K562 (cell line): ENCODE results near the gene HSPA8. TPM values are rescaled to one million over a fixed set of nuclear protein-coding genes. Genes with fewer than 3 reads are reported as not detected.
A peak's percentile ranks its signal among the peaks of the same experiment; 100 is the strongest.

Experiments used
- ASH1L ChIP-seq: fragments of 450-650 bp; IDR thresholded peaks from 2 replicates; pipeline ENCODE4 v1.6.1; 2018; ENCODE audit warnings: borderline replicate concordance, mild to moderate bottlenecking, low read depth; ENCODE audit not compliant: partially characterized antibody
- CAMTA2 ChIP-seq: fragments of 250-450 bp; sonication (Bioruptor Pico); conservative IDR thresholded peaks from 2 replicates; pipeline ENCODE4 v1.5.1; 2022
- CBFA2T2 ChIP-seq: fragments of 450-650 bp; conservative IDR thresholded peaks from 2 replicates; pipeline ENCODE4 v1.6.1; 2017; ENCODE audit warnings: mild to moderate bottlenecking
- DDX20 ChIP-seq: fragments of 450-650 bp; IDR thresholded peaks from 2 replicates; pipeline ENCODE4 v1.6.1; 2016; ENCODE audit warnings: missing genetic modification characterization, low read depth, mild to moderate bottlenecking, missing compliant biosample characterization, moderate library complexity
- HNRNPLL ChIP-seq: fragments of 200-400 bp; formaldehyde crosslinking; IDR thresholded peaks from 2 replicates; pipeline ENCODE4 v1.6.1; 2017; ENCODE audit warnings: low read length, low read depth, mild to moderate bottlenecking; ENCODE audit not compliant: poor library complexity, severe bottlenecking
- KLF10 ChIP-seq: fragments of 250-450 bp; sonication (Bioruptor Pico); IDR thresholded peaks from 2 replicates; pipeline ENCODE4 v1.6.1; 2021; ENCODE audit warnings: matching md5 sums
- NCOA4 ChIP-seq: fragments of 450-650 bp; IDR thresholded peaks from 2 replicates; pipeline ENCODE4 v1.6.1; 2018; ENCODE audit warnings: mild to moderate bottlenecking; ENCODE audit not compliant: partially characterized antibody
- NCOA6 ChIP-seq: fragments of 450-650 bp; IDR thresholded peaks from 2 replicates; pipeline ENCODE4 v1.6.1; 2017; ENCODE audit warnings: mild to moderate bottlenecking
- NCOR1 ChIP-seq: fragments of 450-650 bp; IDR thresholded peaks from 2 replicates; pipeline ENCODE4 v1.6.1; 2016; ENCODE audit warnings: mild to moderate bottlenecking, moderate library complexity
- RBM15 ChIP-seq: fragments of 200-400 bp; formaldehyde crosslinking; IDR thresholded peaks from 2 replicates; pipeline ENCODE4 v1.6.1; 2018; ENCODE audit warnings: mild to moderate bottlenecking, low read length, moderate library complexity; ENCODE audit not compliant: insufficient read depth
- RBM34 ChIP-seq: fragments of 200-400 bp; formaldehyde crosslinking; IDR thresholded peaks from 2 replicates; pipeline ENCODE4 v1.6.1; 2018; ENCODE audit warnings: low read length, borderline replicate concordance; ENCODE audit not compliant: insufficient read depth
- TCF15 ChIP-seq: fragments of 250-450 bp; sonication (Bioruptor Pico); IDR thresholded peaks from 2 replicates; pipeline ENCODE4 v1.8.0; 2022; ENCODE audit warnings: moderate library complexity, mild to moderate bottlenecking, inconsistent platforms
- ZBTB8A ChIP-seq: fragments of 450-650 bp; IDR thresholded peaks from 2 replicates; pipeline ENCODE4 v1.6.1; 2018; ENCODE audit warnings: mild to moderate bottlenecking, moderate library complexity; ENCODE audit not compliant: partially characterized antibody
- ZFP1 ChIP-seq: fragments of 450-650 bp; formaldehyde crosslinking; IDR thresholded peaks from 2 replicates; pipeline ENCODE4 v1.4.0; 2020; ENCODE audit warnings: mild to moderate bottlenecking, mixed read lengths
- ZFP36 ChIP-seq: fragments of 150-350 bp; IDR thresholded peaks from 2 replicates; pipeline ENCODE4 v1.6.1; 2018; ENCODE audit warnings: low read length, low read depth; ENCODE audit not compliant: partially characterized antibody
- ZNF134 ChIP-seq: fragments of 250-450 bp; sonication (Bioruptor Pico); conservative IDR thresholded peaks from 2 replicates; pipeline ENCODE4 v1.4.0; 2020
- ZNF316 ChIP-seq: fragments of 450-650 bp; IDR thresholded peaks from 2 replicates; pipeline ENCODE4 v1.6.1; 2016
- ZNF431 ChIP-seq: sonication (generic); formaldehyde crosslinking; IDR thresholded peaks from 2 replicates; pipeline ENCODE4 v1.8.0; 2022; ENCODE audit warnings: mild to moderate bottlenecking, missing genetic modification reagents
- ZNF561 ChIP-seq: fragments of 450-650 bp; formaldehyde crosslinking; conservative IDR thresholded peaks from 2 replicates; pipeline ENCODE4 v1.4.0; 2020; ENCODE audit warnings: mild to moderate bottlenecking, moderate library complexity
- ZNF699 ChIP-seq: fragments of 250-450 bp; sonication (Bioruptor Pico); IDR thresholded peaks from 2 replicates; pipeline ENCODE4 v1.8.0; 2021; ENCODE audit warnings: mild to moderate bottlenecking, moderate library complexity; ENCODE audit not compliant: insufficient replicate concordance
- polyA plus RNA-seq, 8 experiments: library from polyadenylated mRNA; depleted of rRNA in 4 of 8; stranded (reverse) in 5 of 8; unstranded in 3 of 8; fragments of >200 nt; fragmentation: Nextera tagmentation in 2 of 8; fragmentation: Illumina TruSeq in 1 of 8; extraction: Ambion mirVana in 2 of 8; extraction: Trizol in 1 of 8; gene quantifications; 2 replicates each; pipeline versions ENCODE4 v1.2.1 to v1.2.3, GENCODE V29; 2011 to 2014; ENCODE audit warnings: inconsistent platforms in 1 of 8, missing spikeins in 1 of 8
- total RNA-seq, 7 experiments: library from RNA; depleted of rRNA in 6 of 7; stranded (reverse); fragments of >200 nt in 6 of 7; fragmentation: Illumina TruSeq in 2 of 7; extraction: Trizol in 2 of 7; gene quantifications; 2 replicates each; pipeline versions ENCODE4 v1.2.1 to v1.2.3, GENCODE V29; 2011 to 2021; ENCODE audit warnings: low replicate concordance in 1 of 7
- TF ChIP-seq, protein P1 (sequence below): fragments of 250-450 bp; sonication (Bioruptor Pico); IDR thresholded peaks from 2 replicates; pipeline ENCODE4 v1.5.0; 2021; ENCODE audit warnings: mild to moderate bottlenecking, moderate library complexity
- TF ChIP-seq, protein P2 (sequence below): fragments of 250-450 bp; sonication (Bioruptor Pico); IDR thresholded peaks from 2 replicates; pipeline ENCODE4 v1.4.0; 2020; ENCODE audit warnings: mild to moderate bottlenecking
- TF ChIP-seq, protein P3 (sequence below): fragments of 450-650 bp; IDR thresholded peaks from 2 replicates; pipeline ENCODE4 v1.6.1; 2017; ENCODE audit warnings: antibody characterized with exemption

The HSPA8 gene
- total and polyA plus RNA-seq, 9 of the 15 experiments (the other 6 are each of a cell fraction or from before 2014, with no cell fraction given): 1,250 to 3,966 (median 2,773) TPM

- TF ChIP-seq ZFP36 (no peak), ZNF134 (CRISPR knock-in tag) (no peak), RBM34 (no peak), ZNF699 (no peak), RBM15 (no peak), NCOA4 (no peak), CBFA2T2 (peak; percentile 46), ZBTB8A (no peak), NCOA6 (no peak), DDX20 (no peak), ZNF316 (no peak), TCF15 (CRISPR knock-in tag) (no peak), HNRNPLL (peak; percentile 33), KLF10 (CRISPR knock-in tag) (no peak), ZNF431 (CRISPR knock-in tag) (no peak), ZFP1 (CRISPR knock-in tag) (no peak), ASH1L (no peak), CAMTA2 (no peak), NCOR1 (0 out of 2 replicates have a peak, but pooled peaks have one; percentile 20), ZNF561 (CRISPR knock-in tag) (no peak)
- TF ChIP-seq, protein P1, sequence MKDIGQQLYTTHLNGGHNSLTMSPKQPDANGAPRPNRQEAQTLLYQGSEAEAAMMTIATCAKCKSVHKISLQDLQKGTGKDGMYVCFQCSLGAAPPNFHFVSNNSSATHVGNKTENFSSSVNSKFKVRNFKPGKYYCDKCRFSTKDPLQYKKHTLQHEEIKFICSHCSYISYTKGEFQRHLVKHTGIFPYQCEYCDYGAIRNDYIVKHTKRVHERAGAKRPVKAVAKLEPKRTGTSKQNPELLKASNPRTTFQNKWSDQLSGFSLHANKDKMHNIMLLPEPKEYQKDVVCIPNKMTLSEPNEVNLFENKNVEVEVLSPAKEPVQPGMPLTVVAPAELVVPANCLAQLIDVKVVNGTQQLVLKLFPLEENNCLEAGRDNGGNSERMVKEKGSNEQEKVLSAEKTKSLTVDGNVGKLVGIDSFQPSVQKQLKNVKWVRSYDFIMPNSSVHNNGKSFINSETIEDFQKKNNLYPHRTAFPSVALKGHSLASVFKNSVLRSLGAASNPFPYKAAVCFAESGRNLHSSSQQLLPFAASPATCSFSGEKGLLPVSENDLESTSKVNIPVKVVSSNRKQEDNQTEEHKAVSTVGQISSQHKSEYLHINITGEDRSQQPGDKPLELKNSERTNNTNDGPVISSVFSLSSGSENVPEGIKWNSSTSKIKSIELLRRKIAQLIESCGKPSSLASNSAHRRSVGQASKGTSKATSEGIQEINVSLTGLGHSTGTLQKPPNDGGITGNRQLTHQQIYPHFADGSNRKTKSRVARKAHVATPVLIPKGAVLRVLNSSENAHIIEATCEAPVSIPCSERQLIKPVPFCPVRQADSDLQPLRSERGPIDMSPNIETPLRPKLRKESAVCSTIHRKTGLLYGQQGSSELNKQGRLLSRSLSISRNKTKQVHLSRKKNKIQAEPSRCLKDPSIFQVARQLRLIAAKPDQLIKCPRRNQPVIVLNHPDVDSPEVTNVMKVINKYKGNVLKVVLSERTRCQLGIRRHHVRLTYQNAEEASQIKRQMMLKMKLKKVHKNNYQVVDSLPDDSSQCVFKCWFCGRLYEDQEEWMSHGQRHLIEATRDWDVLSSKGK: no peak
- TF ChIP-seq, protein P2, sequence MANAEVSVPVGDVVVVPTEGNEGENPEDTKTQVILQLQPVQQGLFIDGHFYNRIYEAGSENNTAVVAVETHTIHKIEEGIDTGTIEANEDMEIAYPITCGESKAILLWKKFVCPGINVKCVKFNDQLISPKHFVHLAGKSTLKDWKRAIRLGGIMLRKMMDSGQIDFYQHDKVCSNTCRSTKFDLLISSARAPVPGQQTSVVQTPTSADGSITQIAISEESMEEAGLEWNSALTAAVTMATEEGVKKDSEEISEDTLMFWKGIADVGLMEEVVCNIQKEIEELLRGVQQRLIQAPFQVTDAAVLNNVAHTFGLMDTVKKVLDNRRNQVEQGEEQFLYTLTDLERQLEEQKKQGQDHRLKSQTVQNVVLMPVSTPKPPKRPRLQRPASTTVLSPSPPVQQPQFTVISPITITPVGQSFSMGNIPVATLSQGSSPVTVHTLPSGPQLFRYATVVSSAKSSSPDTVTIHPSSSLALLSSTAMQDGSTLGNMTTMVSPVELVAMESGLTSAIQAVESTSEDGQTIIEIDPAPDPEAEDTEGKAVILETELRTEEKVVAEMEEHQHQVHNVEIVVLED (CRISPR knock-in tag): no peak
- TF ChIP-seq, protein P3, sequence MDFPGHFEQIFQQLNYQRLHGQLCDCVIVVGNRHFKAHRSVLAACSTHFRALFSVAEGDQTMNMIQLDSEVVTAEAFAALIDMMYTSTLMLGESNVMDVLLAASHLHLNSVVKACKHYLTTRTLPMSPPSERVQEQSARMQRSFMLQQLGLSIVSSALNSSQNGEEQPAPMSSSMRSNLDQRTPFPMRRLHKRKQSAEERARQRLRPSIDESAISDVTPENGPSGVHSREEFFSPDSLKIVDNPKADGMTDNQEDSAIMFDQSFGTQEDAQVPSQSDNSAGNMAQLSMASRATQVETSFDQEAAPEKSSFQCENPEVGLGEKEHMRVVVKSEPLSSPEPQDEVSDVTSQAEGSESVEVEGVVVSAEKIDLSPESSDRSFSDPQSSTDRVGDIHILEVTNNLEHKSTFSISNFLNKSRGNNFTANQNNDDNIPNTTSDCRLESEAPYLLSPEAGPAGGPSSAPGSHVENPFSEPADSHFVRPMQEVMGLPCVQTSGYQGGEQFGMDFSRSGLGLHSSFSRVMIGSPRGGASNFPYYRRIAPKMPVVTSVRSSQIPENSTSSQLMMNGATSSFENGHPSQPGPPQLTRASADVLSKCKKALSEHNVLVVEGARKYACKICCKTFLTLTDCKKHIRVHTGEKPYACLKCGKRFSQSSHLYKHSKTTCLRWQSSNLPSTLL: no peak
Observed at GRCh38 chr11:123073343-123074057, 11.6 kb upstream of the HSPA8 start (continued).
